Measurements from ENCODE around the gene CNP. TPM values are rescaled to one million over a fixed set of nuclear protein-coding genes. Genes with fewer than 3 reads are reported as not detected.
A peak's percentile ranks its signal among the peaks of the same experiment; 100 is the strongest.

CNP gene
- total and polyA plus RNA-seq, 7 donors = 24.0 to 71.3 (median 52.0) TPM

- 83 to 87% methylated on average over 14 of the region's 14 CpGs for WGBS, 2 donors
- DNase-seq = no peak
- Histone ChIP-seq H3K4me3 (no peak overlapping the region), H3K27ac (peak overlapping the region in 3 of 4 donors; percentile 15 to 68 (median 20)), H3K4me1 (peaks cover 0 to 8% (median 4%) of the 10 kb centered on the region in 4 donors), H3K27me3 (no peaks in the 10 kb centered on the region), H3K36me3 (peaks cover 32 to 93% (median 54%) of the 10 kb centered on the region in 4 donors), H3K9me3 (no peaks in the 10 kb centered on the region)
- intact Hi-C loops (cut with DNase I) = no loop called here
- TF ChIP-seq CTCF (IDR thresholded peaks at IDR 0.05) (no peak), POLR2AphosphoS5 (IDR thresholded peaks at IDR 0.05) (no peak), POLR2A (IDR thresholded peaks at IDR 0.05) (no peak), EP300 (IDR thresholded peaks at IDR 0.05) (no peak)
These were observed 15.6 kb downstream of the CNP start for GRCh38 chr17:41982026-41982760.

- WGBS, 2 donors = 96 to 97% methylated on average over 8 of the region's 8 CpGs
- Histone ChIP-seq H3K4me1 (peaks cover 0 to 8% (median 4%) of the 10 kb centered on the region in 4 donors), H3K36me3 (peaks cover 32 to 93% (median 62%) of the 10 kb centered on the region in 4 donors), H3K27ac (no peak overlapping the region), H3K27me3 (no peaks in the 10 kb centered on the region), H3K4me3 (no peak overlapping the region), H3K9me3 (no peaks in the 10 kb centered on the region)
- DNase-seq = no peak
- TF ChIP-seq POLR2A (IDR thresholded peaks at IDR 0.05) = no peak
- TF ChIP-seq CTCF (IDR thresholded peaks at IDR 0.05) = no peak
- TF ChIP-seq EP300 (IDR thresholded peaks at IDR 0.05) = no peak
- no peak for TF ChIP-seq POLR2AphosphoS5 (IDR thresholded peaks at IDR 0.05)
- intact Hi-C loops (cut with DNase I) = no loop called here
These were observed 17.9 kb downstream of the CNP start for GRCh38 chr17:41984454-41984853.

- intact Hi-C loops (cut with DNase I) = no loop called here
- Histone ChIP-seq H3K27me3 (no peaks in the 10 kb centered on the region), H3K4me3 (no peak overlapping the region), H3K36me3 (peaks cover 21 to 97% (median 72%) of the 10 kb centered on the region in 4 donors), H3K9me3 (no peaks in the 10 kb centered on the region), H3K27ac (no peak overlapping the region), H3K4me1 (peaks cover 0 to 8% (median 4%) of the 10 kb centered on the region in 4 donors)
- 94 to 96% methylated on average over 8 of the region's 8 CpGs for WGBS, 2 donors
- no peak for TF ChIP-seq POLR2A (IDR thresholded peaks at IDR 0.05)
- no peak for TF ChIP-seq CTCF (IDR thresholded peaks at IDR 0.05)
- TF ChIP-seq POLR2AphosphoS5 (IDR thresholded peaks at IDR 0.05) = no peak
- no peak for DNase-seq
These were observed 19.3 kb downstream of the CNP start for GRCh38 chr17:41985919-41986318.

GRCh38 chr17:41986634-41987033, 20.0 kb downstream of the CNP start:
- TF ChIP-seq POLR2A (IDR thresholded peaks at IDR 0.05) (no peak), CTCF (IDR thresholded peaks at IDR 0.05) (no peak), POLR2AphosphoS5 (IDR thresholded peaks at IDR 0.05) (no peak), EP300 (IDR thresholded peaks at IDR 0.05) (no peak)
- H3K4me1 ChIP-seq = peaks cover 0 to 8% (median 4%) of the 10 kb centered on the region in 4 donors
- no peak overlapping the region for H3K4me3 ChIP-seq
- WGBS, 2 donors = 88 to 95% methylated on average over 1 of the region's 1 CpG
- peaks cover 17 to 97% (median 65%) of the 10 kb centered on the region in 4 donors for H3K36me3 ChIP-seq
- no peaks in the 10 kb centered on the region for H3K9me3 ChIP-seq
- no peak overlapping the region for H3K27ac ChIP-seq
- no peaks in the 10 kb centered on the region for H3K27me3 ChIP-seq
- DNase-seq = no peak
- intact Hi-C loops (cut with DNase I) = no loop called here
